ENCODE measurements around the gene HMOX1. TPM values are rescaled to one million over a fixed set of nuclear protein-coding genes. Genes with fewer than 3 reads are reported as not detected.

Gene HMOX1
- total RNA-seq, 1 experiment from 2014 or later, result 103 TPM

DNA sequence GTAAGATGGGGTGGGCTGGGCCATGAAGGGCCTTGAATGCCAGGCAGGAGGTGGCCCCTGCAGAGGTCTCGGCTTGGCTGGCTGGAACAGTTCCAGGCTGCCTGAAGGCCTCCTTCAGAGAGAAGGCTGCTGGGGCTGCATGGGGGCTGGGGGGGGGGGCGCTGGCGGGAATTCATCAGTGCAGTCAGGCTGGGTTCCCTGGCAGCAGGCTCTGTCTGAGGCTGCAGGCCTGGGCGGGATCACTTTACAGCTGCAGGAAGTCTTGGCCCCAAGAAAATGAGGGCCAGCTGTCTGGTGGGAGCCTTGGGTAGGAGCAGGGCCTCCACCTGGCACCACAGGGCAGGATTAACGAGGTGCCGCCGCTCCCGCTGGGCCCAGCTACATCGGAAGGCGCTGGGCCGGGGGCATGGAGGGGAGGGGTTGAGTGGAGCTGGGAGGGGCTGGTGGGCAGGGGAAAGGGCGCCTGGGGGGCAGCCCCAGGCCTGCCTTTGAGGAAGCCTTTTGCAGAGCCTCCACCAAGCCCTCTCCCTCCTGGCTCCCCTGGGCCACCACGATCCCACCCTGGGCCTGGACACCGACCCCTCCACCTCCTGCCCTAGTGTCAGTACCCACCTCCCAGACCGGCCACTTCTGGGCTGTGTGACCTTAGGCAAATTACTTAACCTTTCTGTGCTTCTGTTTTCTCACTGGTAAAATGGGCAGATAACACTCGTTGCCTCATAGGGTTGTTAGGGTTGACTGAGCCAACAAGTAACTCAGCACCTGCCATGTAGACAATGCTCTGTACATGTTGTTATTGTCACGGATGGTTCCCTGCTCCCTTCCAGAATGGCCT lies 31.0 kb upstream of the HMOX1 start:
- DNase-seq (ENCODE audit: low read depth), result no peak

DNA sequence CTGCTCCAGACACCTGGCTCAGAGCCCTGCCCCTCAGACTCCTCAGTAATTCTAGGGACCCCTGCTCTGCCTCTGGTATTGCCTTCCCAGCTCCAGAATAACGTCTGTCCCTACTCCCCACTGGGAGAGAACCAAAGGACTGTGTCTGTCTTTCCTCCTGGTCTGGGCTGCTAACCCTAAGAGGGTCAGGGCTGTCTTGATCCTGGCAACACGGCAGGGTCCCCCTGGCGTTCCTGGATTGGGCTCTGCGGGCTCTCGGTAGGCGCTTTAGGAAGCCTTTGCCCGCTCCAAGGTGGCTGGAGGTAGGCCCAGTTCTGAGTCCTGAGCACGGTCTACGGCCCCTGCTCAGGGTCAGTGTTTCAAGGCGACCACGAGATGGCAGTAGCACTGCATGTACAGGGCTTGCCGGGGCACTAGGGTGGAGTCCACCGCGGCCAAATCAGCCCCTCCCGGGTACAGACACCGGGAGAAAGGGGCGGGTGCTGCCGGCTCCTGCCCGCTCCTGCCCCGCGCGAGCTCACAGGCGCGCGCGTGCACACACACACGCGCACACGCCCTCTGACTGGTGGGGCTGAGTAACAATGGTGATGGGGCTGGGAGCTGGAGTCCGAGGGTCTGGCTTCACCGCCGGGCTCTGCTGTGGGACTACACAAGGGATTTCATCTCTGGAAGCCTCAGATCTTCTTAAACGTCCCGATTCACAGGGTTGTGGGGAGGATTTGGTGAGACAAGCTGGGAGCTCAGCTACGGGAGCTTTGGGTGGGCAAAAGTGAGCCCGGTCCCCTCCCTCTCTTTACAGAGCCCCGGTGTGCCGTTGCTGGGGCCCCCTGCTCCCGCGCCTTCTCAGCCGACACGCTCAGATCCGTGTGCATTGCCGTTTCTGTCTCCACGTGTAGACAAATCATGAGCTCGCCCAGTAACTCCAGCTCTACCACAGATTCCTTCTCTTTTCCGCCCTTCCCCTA lies 30.1 kb upstream of the HMOX1 start:
- DNase-seq (ENCODE audit: low read depth), result peak; percentile 88

DNA sequence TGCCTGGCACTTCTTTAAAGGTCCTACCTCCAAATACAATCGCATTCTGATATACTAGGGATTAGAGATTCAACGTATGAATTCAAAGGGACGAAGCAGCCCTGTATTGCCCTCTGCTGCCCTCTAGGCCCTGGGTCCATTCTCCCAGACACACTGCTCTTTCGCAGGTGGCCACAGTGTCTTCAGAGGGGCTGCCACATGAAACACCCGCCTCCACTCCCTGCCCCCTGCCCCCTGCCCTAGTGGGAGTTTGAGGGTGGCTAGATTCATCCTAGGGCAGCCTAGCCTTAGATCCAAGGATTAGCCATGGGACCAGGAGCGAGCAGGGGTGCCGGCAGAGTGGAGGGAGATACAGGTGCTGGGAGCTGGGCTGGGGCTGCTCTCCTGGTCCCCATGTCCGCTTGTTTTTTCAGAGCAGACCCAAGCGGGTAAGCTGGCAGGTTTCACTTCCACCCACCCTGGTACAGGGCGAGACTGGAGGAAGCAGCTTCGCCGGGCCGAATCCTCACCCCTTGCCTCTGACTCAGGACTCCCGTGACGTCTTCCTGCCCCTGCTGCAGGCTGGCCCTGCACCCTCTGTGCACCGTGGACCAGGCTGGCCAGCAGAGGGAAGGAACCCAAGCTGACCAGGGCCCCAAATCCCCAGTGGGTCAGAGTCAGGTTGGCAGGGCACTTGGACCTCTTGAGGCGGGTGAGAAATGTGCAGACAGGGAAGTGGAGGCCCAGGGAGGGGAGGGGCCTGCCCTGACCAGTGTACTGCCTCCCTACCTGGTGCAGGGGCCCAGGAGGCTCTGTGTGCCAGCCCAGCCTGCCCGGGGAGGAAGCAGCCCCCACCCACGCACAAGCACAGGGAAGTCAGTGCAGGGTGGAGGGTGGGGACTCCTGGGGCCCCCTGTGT lies 28.4 kb upstream of the HMOX1 start:
- no peak for DNase-seq (ENCODE audit: low read depth)

DNA sequence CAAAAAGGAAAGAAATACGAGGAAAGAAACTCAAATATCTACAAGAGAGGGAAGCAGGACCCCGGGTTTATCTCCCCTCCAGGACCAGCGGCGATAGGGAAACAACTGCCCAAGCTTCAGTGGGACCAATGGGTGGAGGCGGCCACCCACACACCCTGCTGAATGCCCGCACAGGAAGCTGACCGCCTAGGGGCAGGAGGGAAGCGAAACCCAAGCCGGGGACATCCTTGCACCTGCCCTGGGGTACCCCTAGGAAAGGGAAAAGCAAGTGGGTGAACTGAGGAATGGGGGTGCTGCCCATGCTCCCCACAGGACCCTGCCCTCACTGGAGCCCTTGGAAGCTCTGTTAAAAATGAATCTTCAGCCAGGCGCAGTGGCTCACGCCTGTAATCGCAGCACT lies 27.6 kb upstream of the HMOX1 start:
- no peak for DNase-seq (ENCODE audit: low read depth)

DNA sequence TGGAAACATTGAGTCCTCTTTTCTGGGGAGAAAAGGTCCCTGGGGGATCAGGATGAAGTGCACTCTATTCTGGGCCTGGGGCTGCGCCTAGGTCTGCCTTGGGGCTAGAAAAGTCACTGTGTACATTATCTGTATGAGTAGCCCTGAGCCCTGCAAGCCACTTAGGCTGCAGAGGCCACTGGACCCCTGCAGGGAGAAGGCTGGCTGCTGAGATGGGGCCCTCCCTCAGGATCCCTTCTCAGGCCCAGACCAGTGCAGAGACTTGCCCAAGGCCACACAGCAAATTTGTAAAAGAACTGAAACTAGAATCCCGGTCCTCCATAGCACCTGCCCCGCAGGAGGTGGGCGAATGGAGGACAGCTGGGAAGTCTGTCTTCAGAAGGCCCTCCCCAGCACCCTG lies 26.8 kb upstream of the HMOX1 start:
- DNase-seq (ENCODE audit: low read depth), result no peak

DNA sequence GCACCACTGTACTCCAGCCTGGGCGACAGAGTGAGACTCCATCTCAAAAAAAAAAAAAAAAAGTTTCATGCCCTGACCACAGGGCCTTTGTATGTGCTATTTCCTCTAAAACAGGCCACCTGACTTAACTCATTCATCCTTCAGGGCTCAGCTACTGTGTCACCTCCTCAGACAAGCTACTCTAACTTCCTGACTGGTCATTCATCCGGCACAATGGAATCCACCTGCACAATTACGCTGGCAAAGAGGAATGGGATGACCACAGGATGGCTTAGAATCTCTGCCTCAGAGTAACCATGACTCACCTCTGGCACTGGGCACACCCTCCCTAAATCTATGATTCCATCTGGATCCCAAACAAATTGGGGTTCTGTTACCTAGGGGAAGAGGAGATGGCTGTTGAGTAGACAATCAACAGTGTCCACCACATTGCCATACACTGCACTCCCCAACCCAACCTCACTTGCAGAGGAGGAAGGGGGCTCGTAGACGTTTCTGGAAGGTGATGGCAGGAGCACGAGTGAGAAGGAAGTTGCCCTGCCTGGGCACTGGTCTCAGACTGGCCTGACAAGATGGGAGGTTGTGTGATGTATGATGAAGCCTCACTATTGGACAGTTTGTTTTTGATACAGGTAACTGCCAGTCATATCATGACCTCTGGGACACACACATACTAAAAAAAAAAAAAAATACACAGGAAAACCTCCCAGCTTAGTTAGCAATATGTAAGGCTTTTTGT lies 22.8 kb upstream of the HMOX1 start:
- peak; percentile 66 for DNase-seq (ENCODE audit: low read depth)

DNA sequence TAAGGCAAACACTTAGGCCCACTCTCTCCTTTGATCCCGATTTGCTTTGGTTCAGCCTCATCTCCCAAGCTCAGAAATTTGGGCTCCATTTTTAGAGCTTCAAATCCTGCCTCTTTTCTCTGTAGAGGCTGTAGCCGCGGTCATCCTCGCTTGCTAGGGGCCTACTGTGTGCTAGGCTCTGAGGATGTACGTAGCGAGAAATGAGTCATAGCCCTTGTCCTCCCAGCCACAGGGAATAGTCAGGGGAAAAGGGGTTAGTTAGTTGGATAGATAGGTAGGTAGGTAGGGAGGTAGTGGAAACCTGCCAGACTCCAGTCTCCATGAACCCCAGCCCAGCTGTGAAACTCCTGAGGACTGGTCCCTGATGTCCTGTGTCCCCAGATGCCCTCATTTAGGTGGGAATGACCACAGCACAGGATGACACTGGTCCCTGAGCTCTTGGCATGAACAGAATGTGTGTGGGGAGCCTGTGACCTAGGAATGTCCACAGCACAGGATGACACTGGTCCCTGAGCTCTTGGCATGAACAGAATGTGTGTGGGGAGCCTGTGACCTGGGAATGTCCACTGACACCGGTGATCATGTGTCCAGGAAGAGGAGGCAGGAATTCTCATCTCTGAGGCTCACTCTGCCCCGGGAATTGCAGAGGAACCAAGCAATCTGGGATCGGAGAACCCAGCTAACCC lies 21.4 kb upstream of the HMOX1 start:
- DNase-seq (ENCODE audit: low read depth), result no peak

DNA sequence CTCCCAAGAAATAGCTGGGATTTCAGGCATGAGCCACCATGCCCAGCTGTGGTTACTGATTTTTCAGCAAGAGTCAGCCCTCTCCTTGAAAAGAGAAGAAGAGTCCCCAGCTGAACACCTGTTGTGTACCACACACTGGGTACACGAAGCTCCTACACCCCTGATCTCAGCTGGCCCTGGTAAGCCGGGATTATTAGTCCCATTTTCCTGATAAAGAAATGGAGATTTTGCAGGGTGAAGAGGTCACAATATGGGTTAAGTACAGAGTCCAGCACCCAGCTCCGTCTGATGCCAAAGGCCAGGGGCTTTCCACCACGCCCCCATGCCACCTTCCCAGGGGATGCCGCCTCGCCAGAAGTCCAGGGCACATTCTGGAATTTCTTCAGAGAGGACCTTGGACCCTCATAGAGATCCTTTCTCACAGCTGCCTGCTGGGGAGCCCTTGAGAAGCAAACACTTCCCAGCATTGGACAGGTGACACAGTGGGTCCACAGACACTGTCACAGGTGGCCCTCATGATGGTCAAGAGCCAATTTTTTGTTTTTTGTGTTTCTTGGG lies 19.8 kb upstream of the HMOX1 start:
- DNase-seq (ENCODE audit: low read depth), result no peak

DNA sequence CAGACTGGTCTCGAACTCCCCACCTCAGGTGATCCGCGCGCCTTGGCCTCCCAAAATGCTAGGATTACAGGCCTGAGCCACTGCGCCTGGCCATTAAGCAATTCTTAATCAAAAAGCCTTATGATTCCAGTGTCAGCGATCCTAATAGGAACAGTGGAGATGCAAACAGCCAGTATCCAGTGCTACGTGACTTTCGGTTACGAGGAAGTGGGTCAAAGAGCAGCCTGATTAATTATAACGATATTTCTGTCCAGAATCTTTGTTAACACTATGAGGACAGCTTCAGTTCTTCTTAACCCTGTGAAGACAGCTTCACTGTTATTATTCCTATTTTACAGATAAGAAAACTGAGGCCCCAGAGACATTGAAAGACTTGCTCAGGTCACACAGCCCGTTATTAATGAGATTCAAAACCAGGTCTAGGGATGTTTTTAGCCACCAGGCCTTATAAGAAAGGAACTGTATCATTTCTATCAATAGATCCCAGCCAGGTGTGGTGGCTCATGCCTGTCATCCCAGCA lies 17.3 kb upstream of the HMOX1 start:
- DNase-seq (ENCODE audit: low read depth), result no peak

DNA sequence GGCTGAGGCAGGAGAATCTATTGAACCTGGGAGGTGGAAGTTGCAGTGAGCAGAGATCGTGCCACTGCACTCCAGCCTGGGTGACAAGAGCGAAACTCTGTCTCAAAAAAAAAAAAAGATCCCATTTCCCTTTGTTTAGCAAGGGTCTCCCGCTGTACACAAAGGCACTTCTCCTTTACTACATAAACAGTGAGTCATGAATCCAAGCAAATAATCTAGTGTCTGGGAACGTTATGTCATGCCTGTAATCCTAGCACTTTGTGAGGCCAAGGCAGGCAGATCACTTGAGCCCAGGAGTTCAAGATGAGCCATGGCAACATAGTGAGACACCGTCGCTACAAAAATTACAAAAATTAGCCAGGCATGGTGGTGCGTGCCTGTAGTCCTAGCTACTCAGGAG lies 16.7 kb upstream of the HMOX1 start:
- DNase-seq (ENCODE audit: low read depth), result peak; percentile 85

DNA sequence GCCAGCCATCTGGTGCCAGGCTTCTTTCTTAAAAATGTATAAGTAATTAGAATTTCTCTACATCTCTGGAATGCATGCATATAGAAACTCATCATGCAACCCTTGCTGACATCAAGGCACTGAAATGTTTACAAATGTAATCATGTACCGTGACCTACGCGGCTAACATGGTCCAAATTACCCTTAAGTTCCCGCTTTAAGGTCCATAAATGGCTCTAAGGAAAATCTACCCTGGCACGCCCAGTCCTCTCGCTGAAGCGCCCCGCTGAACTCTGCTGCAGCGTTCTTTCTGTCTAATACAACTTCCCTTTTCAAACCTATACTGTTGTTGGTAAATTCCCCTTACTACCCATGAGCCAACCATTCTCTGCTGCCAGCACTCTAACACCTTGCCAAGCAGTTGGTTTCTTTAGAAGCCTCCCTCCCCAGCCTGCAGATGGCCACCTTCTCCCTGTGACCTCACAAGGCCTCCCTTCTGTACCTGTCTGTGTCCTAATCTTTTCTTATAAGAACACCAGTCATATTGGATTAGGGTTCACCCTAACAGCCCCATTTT lies 13.5 kb upstream of the HMOX1 start:
- DNase-seq (ENCODE audit: low read depth), result no peak

DNA sequence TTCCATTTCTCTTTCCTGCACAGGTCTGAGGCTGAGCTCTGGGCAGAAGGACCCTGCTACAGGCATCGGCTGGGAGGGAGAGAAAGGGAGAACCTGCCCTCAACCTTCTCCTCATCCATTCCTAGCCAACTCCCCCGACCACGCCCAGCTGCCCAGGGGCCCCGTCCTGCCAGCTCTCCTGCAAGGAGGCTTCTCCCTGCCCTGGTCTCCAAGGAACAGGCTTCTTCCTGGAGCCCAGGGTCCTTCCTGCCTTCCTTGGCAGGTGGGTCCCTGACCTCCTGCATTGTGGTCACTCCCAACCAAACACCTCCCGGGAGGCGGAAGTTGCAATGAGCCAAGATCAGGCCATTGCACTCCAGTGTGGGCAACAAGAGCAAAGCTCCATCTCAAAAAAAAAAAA lies 12.5 kb upstream of the HMOX1 start:
- DNase-seq (ENCODE audit: low read depth), result no peak

DNA sequence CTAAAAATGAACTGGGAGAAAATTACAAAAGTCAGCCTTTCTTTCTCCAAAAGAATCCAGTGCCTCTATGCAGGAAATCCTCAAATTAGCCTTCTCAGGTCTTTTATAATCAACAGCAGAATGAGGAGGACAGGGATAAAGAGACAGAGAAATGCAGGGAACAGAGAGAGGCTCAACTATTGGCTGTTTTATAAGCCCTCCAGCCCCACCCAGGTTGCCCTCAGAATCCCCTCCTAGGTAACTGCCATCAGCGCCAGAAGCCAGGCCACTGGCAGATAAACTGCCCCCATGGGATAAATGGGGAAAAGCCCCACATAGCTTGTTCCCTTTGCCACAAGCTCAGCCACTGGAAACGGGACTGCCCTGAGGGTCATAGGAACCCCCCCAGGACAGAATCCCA lies 10.9 kb upstream of the HMOX1 start:
- no peak for DNase-seq (ENCODE audit: low read depth)

DNA sequence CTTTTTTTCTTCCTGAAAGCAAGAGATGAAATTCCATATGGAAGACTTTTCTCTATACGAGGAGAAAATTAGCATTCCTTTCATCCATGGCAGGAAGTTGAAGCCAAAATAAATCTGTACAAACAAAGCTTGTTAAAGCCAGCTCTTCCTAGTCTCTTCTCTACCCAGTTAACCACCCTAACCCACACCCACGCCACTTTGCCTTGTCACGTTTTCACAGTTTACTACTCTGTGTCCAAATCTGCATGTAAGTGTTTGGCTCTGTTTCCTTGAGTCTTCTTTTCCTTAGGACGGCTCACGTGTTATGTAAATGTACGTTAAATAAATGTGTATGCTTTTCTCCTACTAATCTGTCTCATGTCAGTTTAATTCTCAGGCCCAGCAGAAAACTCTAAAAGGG lies 7.1 kb upstream of the HMOX1 start:
- DNase-seq (ENCODE audit: low read depth), result no peak

DNA sequence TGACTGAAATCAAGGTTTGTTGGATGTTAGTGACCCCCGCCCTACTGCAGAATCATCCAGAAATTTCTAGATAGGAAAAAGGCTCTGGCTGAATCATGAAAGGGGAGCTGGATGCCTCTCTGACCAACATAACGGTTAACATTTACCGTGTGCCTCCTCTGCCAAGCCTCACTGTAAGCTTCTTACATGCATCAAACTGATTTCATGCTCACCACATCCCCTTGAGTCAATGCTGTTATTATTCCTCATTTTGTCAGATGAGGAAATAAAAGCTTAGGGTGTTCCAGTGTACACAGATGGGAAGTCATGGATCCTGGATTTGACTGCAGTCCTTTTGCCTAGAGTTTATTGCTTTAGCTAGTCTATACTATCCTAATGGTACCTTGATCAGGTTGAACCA lies 5.9 kb upstream of the HMOX1 start:
- peak; percentile 76 for DNase-seq (ENCODE audit: low read depth)

DNA sequence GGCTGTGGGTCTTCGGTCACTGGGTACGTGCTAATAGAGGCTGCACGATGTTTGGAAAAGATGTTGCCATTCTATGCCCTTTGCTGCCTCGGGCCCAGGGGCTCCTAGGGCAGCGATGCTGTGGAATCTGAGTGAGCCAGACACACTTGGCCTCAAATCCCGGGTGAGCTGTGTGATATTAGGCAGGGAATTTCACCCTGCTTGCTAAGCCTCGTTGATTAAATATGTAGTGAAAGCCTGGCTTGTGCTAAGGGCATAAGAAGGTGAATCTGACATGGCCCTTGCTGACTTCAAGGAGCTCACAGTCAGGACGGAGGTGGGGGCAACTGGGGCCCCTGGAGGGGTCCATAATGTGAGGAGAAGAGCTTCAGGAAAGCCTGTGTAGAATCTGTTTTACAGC lies 5.4 kb upstream of the HMOX1 start:
- no peak for DNase-seq (ENCODE audit: low read depth)

DNA sequence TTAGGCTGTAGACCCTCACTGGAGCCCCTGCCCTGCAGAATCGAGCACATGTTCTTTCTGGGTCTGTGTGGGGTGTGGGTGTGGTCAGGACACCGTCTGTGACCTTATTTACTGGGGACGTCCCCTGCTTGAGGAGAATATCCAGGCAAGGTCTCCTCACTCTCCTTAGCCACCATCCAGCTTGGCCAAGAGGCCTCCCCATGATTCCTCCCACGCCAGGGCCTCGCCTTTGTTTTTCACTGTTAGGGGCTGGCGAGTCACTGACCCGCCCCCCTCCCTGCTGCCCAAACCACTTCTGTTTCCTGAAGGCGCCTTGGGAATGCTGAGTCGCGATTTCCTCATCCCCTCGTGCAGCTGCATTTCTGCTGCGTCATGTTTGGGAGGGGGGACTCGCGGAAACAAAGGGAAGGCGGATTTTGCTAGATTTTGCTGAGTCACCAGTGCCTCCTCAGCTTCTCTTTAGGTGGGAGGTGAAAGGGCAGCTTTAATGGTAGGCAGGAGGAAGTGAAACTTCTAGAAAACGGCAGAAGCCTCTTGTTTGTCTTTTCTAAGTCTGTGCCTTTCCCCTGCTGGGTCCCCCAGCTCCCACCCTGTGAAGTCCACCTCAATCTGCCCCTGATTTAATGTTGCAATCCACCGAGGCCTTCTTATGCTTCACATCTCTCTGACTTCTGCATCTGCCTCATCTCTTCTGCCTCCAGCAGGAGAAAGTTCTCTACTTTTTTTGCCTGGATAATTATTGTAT lies 4.0 kb upstream of the HMOX1 start:
- DNase-seq (ENCODE audit: low read depth), result peak; percentile 99

DNA sequence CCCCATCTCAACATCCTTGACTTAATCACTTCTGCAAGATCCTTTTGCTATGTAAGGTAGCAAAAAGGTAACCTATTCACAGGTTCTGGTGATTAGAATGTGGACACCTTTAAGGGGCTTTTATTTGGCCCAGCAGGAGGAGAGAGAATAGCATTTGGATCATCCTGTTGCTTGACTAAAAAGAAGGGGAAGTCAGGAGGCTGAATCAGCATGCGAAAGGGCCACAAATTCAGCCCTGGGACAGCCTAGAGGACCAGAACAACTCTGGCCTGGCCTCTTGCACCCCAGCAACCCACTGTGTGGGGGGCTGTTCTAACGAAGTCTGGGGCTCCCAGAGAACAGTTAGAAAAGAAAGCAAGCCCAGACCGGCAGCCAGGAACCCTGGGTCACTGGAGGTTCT lies 3.2 kb upstream of the HMOX1 start:
- DNase-seq (ENCODE audit: low read depth), result no peak

DNA sequence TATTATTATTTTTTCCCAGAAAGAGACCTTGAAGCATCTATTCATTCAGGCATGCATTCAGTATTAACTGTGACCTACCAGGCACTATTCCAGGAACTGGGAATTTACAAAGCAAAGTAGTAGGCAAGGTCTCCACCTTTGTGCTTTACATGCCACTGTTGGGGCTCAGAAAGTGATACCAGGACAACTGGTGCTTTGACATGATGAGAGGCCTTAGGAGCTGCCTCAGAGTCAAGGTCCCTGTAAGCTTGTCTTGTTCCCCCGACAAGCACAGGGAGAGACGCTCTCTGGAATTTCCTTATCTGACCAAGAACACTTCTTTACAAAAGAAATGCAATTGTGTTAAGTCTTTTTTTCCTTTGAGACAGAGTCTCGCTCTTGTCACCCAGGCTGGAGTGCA lies 2.3 kb upstream of the HMOX1 start:
- DNase-seq (ENCODE audit: low read depth), result no peak
